Lung (tissue), 12 donors: ENCODE measurements around the gene UQCRH. TPM values are rescaled to one million over a fixed set of nuclear protein-coding genes. Genes with fewer than 3 reads are reported as not detected.
"Not testable (repeated sequence)": the region's sequence is repeated elsewhere in the genome, so short reads cannot be mapped to it uniquely, and the experiment has no call there.

ENCODE experiments used
- ATAC-seq: fragments of 200-7000 bp; cut with Tn5 transposase; one replicate; pipeline ENCODE4 v1.9.1; 2020; ENCODE audit warnings: moderate number of reproducible peaks; ENCODE audit not compliant: insufficient read depth, low FRiP score
- DNase-seq, 3 donors: peaks; one replicate each; pipeline ENCODE4 v3.0.0-alpha.2; 2013 to 2017
- H3K27ac ChIP-seq, 2 donors: one replicate each; pipeline ENCODE4 v1.5.1; 2013; ENCODE audit warnings: mild to moderate bottlenecking in 2 of 2, moderate library complexity in 2 of 2, control low read depth in 1 of 2, inconsistent platforms in 1 of 2, low read depth in 1 of 2, low read length in 1 of 2
- H3K27me3 ChIP-seq, 3 donors: one replicate each; pipeline ENCODE4 v1.5.1; 2013; ENCODE audit warnings: low read length in 2 of 3; ENCODE audit not compliant: control insufficient read depth in 3 of 3, insufficient read depth in 3 of 3
- H3K36me3 ChIP-seq, 4 donors: one replicate each; pipeline ENCODE4 v1.5.1; 2013; ENCODE audit warnings: low read length in 4 of 4, mild to moderate bottlenecking in 1 of 4, moderate library complexity in 1 of 4; ENCODE audit not compliant: control insufficient read depth in 4 of 4, insufficient read depth in 4 of 4
- H3K4me1 ChIP-seq, 5 donors: one replicate each; pipeline ENCODE4 v1.5.1; 2013; ENCODE audit warnings: low read length in 5 of 5, mild to moderate bottlenecking in 2 of 5, moderate library complexity in 1 of 5; ENCODE audit not compliant: control insufficient read depth in 5 of 5, insufficient read depth in 5 of 5
- H3K4me3 ChIP-seq: one replicate; pipeline ENCODE4 v1.5.1; 2013; ENCODE audit warnings: mild to moderate bottlenecking, control low read depth, moderate library complexity
- H3K9ac ChIP-seq, 2 donors: one replicate each; pipeline ENCODE4 v1.5.1; 2013; ENCODE audit warnings: low read length in 2 of 2, control low read depth in 1 of 2; ENCODE audit not compliant: insufficient read depth in 1 of 2
- H3K9me3 ChIP-seq, 4 donors: one replicate each; pipeline ENCODE4 v1.5.1; 2013; ENCODE audit warnings: low read length in 3 of 4, mild to moderate bottlenecking in 1 of 4, moderate library complexity in 1 of 4; ENCODE audit not compliant: control insufficient read depth in 4 of 4, insufficient read depth in 3 of 4
- WGBS, 2 donors: extraction: QIAGEN DNeasy Blood & Tissue Kit; methylation state at CpG; one replicate each; pipeline ENCODE4 v1.1.7; 2013; 5-methylcytosine and 5-hydroxymethylcytosine counted together
- polyA plus RNA-seq, 2 donors: library from polyadenylated mRNA; stranded (reverse); fragments of 200-250 nt; gene quantifications; one replicate each; pipeline ENCODE4 v1.2.1, GENCODE V29; 2013
- total RNA-seq, 2 donors: library from RNA; depleted of rRNA in 1 of 2; stranded (reverse); fragments of >200 nt in 1 of 2; gene quantifications; one replicate each; pipeline ENCODE4 v1.2.1, GENCODE V29; 2014 to 2021
- TF ChIP-seq, protein P1 (sequence below): IDR thresholded peaks from 2 replicates; pipeline ENCODE4 v1.5.1; 2012; ENCODE audit warnings: mild to moderate bottlenecking; ENCODE audit errors: control extremely low read depth, extremely low read depth
- donor health status: control.
- donor health status: control.
- donor health status: Bipolar disorder and iron deficiency.
- donor health status: healthy.
- donor health status: DM: yes; HTN: yes; CAD: no.

Gene UQCRH
- total and polyA plus RNA-seq, 4 donors = 159 to 400 (median 304) TPM

GRCh38 chr1:46330381-46330780 lies 26.9 kb downstream of the UQCRH start:
- H3K36me3 ChIP-seq, H3K27ac ChIP-seq, H3K9me3 ChIP-seq, H3K27me3 ChIP-seq, H3K9ac ChIP-seq, DNase-seq, ATAC-seq, H3K4me3 ChIP-seq, H3K4me1 ChIP-seq: not testable (repeated sequence)
- WGBS, 2 donors = 86 to 98% methylated on average over 2 of the region's 2 CpGs

DNA sequence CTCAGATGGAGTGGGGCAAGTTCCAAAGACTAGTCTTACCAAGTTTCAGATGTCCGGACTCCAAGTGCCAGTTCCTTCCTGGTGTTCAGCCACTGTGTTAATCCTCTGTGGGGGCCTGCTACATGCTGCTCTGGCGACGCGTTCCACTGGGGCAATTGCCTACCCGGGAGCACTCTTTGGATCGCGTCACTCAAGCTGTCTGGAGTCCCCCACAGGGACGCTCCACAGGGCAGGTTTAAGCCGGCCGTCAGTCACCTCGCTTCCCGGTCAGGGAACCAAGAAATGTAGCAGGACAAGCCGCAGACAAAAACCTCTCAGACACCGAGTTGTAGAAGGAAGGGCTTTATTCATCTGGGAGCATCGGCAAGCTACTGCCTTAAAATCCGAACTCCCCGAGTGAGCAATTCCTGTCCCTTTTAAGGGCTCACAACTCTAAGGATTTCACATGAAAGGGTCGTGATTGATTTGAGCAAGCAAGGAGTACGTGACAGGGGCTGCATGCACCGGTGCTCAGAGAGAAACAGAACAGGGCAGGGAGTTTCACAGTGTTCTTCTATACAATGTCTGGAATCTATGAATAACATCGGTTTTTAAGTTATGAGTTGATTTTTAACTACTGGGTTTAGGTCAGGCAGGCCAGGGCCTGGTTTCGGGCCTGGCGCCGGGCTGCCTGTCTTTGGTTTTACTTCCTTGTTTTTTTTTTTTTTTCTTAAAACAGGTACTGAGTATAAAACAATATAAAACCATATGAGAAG lies 28.5 kb downstream of the UQCRH start:
- not testable (repeated sequence) for H3K4me1 ChIP-seq, H3K4me3 ChIP-seq, DNase-seq, H3K27me3 ChIP-seq, H3K36me3 ChIP-seq, H3K9ac ChIP-seq, ATAC-seq, H3K27ac ChIP-seq, H3K9me3 ChIP-seq
- 87% methylated on average over 24 of the region's 24 CpGs for WGBS, 2 donors

DNA sequence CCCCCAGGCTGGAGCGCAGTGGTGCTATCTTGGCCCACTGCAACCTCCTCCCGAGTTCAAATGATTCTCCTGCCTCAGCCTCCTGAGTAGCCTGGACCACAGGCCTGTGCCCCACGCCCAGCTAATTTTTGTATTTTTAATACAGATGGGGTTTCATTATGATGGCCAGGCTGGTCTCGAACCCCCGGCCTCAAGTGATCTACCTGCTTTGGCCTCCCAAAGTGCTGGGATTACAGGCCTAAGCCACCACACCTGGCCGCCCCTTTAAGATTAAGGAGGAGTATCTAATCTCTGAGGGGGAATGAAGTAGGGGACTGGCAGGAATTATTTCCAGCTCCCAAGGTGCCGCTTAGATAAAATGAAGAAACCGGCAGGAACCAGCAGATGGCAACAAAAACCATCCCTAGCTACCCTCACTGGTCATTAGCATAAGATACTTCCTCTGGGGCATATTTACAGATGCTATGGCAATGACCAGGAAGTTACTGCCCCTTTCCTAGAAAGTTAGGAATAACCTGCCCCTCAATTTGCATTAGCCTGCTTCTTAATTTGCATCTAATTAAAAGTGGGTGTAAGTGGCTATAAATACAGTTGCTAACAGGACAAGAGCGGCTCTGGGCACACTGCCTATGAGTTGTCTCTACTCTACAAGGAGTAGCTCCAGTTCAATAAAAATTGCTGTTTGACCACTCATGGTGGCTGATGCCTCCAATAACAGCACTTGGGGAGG lies 30.0 kb downstream of the UQCRH start:
- ATAC-seq = no peak
- Histone ChIP-seq H3K9me3 (no peaks in the 10 kb centered on the region), H3K4me3 (no peak overlapping the region), H3K9ac (no peak overlapping the region), H3K36me3 (no peaks in the 10 kb centered on the region), H3K4me1 (no peaks in the 10 kb centered on the region), H3K27ac (no peak overlapping the region), H3K27me3 (no peaks in the 10 kb centered on the region)
- whole genome bisulfite sequencing, 2 donors = 78 to 79% methylated on average over 9 of the region's 9 CpGs
- peak in 2 of 3 donors; percentile 12 to 25 for DNase-seq
- TF ChIP-seq, protein P1, sequence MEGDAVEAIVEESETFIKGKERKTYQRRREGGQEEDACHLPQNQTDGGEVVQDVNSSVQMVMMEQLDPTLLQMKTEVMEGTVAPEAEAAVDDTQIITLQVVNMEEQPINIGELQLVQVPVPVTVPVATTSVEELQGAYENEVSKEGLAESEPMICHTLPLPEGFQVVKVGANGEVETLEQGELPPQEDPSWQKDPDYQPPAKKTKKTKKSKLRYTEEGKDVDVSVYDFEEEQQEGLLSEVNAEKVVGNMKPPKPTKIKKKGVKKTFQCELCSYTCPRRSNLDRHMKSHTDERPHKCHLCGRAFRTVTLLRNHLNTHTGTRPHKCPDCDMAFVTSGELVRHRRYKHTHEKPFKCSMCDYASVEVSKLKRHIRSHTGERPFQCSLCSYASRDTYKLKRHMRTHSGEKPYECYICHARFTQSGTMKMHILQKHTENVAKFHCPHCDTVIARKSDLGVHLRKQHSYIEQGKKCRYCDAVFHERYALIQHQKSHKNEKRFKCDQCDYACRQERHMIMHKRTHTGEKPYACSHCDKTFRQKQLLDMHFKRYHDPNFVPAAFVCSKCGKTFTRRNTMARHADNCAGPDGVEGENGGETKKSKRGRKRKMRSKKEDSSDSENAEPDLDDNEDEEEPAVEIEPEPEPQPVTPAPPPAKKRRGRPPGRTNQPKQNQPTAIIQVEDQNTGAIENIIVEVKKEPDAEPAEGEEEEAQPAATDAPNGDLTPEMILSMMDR = peak; percentile 3

DNA sequence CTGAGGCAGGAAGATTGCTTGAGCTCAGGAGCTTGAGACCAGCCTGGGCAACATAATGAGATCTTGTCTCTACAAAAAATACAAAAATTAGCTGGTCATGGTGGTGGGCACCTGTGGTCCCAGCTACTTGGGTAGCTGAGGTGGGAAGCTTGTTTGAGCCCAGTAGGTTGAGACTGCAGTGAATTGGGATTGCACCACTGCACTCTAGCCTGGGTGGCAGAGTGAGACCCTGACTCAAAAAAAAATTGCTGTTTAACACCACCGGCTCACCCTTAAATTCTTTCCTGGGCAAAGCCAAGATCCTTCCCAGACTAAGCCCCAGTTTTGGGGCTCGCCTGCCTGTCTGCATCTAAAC lies 30.5 kb downstream of the UQCRH start:
- Histone ChIP-seq H3K27me3 (no peaks in the 10 kb centered on the region), H3K36me3 (no peaks in the 10 kb centered on the region), H3K4me1 (no peaks in the 10 kb centered on the region), H3K9me3 (no peaks in the 10 kb centered on the region), H3K9ac (no peak overlapping the region), H3K27ac (no peak overlapping the region), H3K4me3 (no peak overlapping the region)
- 88 to 89% methylated on average over 2 of the region's 2 CpGs for WGBS, 2 donors
- no peak for DNase-seq
- TF ChIP-seq, protein P1 = no peak
- ATAC-seq = no peak
